Posterior cingulate gyrus (tissue), 11 donors: ENCODE measurements around the gene AUTS2.
"Not testable (repeated sequence)": the region's sequence is repeated elsewhere in the genome, so short reads cannot be mapped to it uniquely, and the experiment has no call there.

Experiments used
- DNase-seq, 10 donors: peaks; one replicate each; pipeline versions ENCODE4 v3.0.0 to v3.0.0-alpha.2; 2020 to 2021; ENCODE audit warnings: mixed read lengths in 3 of 10
- intact Hi-C: fragments of 100-400 bp; cut with DNase I; formaldehyde crosslinking; loops from one replicate; pipeline ENCODE4 v1.15.1; 2023

The AUTS2 gene

GRCh38 chr7:70795948-70796347, 1197.7 kb downstream of the AUTS2 start:
- intact Hi-C loops, result no loop called here
- DNase-seq, result no peak

GRCh38 chr7:70797109-70797514, 1198.8 kb downstream of the AUTS2 start:
- DNase-seq, result no peak
- intact Hi-C loops, result no loop called here

GRCh38 chr7:70799841-70800405, 1201.6 kb downstream of the AUTS2 start:
- DNase-seq, result no peak
- intact Hi-C loops, result no loop called here

- no peak for DNase-seq
- intact Hi-C loops, result no loop called here
These were observed 1207.1 kb downstream of the AUTS2 start for GRCh38 chr7:70805360-70805759.

- intact Hi-C loops, result no loop called here
- DNase-seq, result no peak
These were observed 1209.4 kb downstream of the AUTS2 start for GRCh38 chr7:70807650-70808049.

GRCh38 chr7:70808876-70809275, 1210.6 kb downstream of the AUTS2 start:
- DNase-seq, result no peak
- intact Hi-C loops, result no loop called here

- intact Hi-C loops, result no loop called here
- DNase-seq, result no peak
These were observed 1212.4 kb downstream of the AUTS2 start for GRCh38 chr7:70810558-70811139.

GRCh38 chr7:70812511-70812910, 1214.2 kb downstream of the AUTS2 start:
- DNase-seq, result no peak
- intact Hi-C loops, result no loop called here

- DNase-seq, intact Hi-C loops: not testable (repeated sequence)
These were observed 1224.2 kb downstream of the AUTS2 start for GRCh38 chr7:70822490-70822889.

GRCh38 chr7:70829221-70830059, 1231.2 kb downstream of the AUTS2 start:
- peak; percentile 68 to 95 (median 83) for DNase-seq
- intact Hi-C loops, result loop anchor here (1.0 kb wide), 1 partner anchor 907 kb away; no protein-coding TSS in a partner anchor

GRCh38 chr7:70830060-70830395, 1231.8 kb downstream of the AUTS2 start:
- intact Hi-C loops, result no loop called here
- no peak for DNase-seq

- no peak for DNase-seq
- intact Hi-C loops, result no loop called here
These were observed 1232.2 kb downstream of the AUTS2 start for GRCh38 chr7:70830426-70830825.

- intact Hi-C loops, result no loop called here
These were observed 1235.5 kb downstream of the AUTS2 start for GRCh38 chr7:70833726-70834125.

GRCh38 chr7:70834424-70834823, 1236.1 kb downstream of the AUTS2 start:
- no peak for DNase-seq
- intact Hi-C loops, result no loop called here

More at GRCh38 chr7:70833726-70834125, 1235.5 kb downstream of the AUTS2 start:
- DNase-seq, result no peak

GRCh38 chr7:70835658-70836057, 1237.4 kb downstream of the AUTS2 start:
- no peak for DNase-seq
- intact Hi-C loops, result no loop called here

GRCh38 chr7:70836279-70836678, 1238.0 kb downstream of the AUTS2 start:
- DNase-seq, result no peak
- intact Hi-C loops, result no loop called here

- intact Hi-C loops, result no loop called here
These were observed 1238.7 kb downstream of the AUTS2 start for GRCh38 chr7:70836946-70837345.

GRCh38 chr7:70837589-70837988, 1239.3 kb downstream of the AUTS2 start:
- no peak for DNase-seq
- intact Hi-C loops, result no loop called here

More at GRCh38 chr7:70836946-70837345, 1238.7 kb downstream of the AUTS2 start:
- no peak for DNase-seq

- intact Hi-C loops, result no loop called here
- DNase-seq, result no peak
These were observed 1240.1 kb downstream of the AUTS2 start for GRCh38 chr7:70838292-70838907.
